ENCODE results near the gene TREX2.

DNA sequence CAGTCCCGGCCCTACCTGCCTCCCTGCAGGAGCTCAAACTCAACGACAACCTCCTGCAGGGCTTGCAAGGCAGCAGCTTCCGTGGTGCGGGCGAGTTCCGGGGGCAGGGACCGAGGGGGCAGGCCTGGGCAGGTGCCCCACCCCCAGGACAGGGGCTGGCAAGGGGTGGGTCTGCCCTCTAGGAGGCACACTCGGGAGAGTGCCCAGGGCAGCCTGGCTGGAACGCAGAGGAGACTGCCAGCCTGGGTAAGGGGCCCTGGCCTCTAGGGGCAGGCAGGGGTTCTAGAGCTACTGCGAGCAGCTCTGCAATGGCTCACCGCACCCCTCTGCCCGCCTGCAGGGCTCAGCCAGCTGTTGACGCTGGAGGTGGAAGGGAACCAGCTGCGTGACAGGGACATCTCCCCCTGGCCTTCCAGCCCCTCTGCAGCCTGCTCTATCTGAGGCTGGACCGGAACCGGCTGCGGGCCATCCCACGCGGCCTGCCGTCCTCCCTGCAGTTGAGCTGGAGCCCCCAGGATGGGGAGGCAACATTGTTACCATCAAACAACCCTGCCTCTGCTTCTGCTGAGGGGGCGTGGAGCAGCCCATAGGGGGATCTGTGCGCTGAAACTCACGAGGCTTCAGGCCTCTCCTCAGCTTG, 36.6 kb upstream of the TREX2 start:
- TF ChIP-seq, protein P1, sequence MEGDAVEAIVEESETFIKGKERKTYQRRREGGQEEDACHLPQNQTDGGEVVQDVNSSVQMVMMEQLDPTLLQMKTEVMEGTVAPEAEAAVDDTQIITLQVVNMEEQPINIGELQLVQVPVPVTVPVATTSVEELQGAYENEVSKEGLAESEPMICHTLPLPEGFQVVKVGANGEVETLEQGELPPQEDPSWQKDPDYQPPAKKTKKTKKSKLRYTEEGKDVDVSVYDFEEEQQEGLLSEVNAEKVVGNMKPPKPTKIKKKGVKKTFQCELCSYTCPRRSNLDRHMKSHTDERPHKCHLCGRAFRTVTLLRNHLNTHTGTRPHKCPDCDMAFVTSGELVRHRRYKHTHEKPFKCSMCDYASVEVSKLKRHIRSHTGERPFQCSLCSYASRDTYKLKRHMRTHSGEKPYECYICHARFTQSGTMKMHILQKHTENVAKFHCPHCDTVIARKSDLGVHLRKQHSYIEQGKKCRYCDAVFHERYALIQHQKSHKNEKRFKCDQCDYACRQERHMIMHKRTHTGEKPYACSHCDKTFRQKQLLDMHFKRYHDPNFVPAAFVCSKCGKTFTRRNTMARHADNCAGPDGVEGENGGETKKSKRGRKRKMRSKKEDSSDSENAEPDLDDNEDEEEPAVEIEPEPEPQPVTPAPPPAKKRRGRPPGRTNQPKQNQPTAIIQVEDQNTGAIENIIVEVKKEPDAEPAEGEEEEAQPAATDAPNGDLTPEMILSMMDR (conservative IDR thresholded peaks at IDR 0.05; ENCODE audit: low read depth, low read length) = no peak
- TF ChIP-seq MXI1 (IDR thresholded peaks at IDR 0.05; ENCODE audit: borderline replicate concordance, low read depth, low read length) = no peak
- TF ChIP-seq MAZ (IDR thresholded peaks at IDR 0.05; ENCODE audit: borderline replicate concordance, low read depth, low read length) = no peak
- TF ChIP-seq NFE2L2 (IDR thresholded peaks at IDR 0.05; ENCODE audit: low read depth, low read length) = no peak
- TF ChIP-seq RAD21 (IDR thresholded peaks at IDR 0.05; ENCODE audit: low read length) = no peak
- no peak for TF ChIP-seq CEBPB (IDR thresholded peaks at IDR 0.05; ENCODE audit: low read depth, low read length)
- no peak for TF ChIP-seq POLR2A (IDR thresholded peaks at IDR 0.05; ENCODE audit: low read depth, low read length)
- TF ChIP-seq CHD1 (IDR thresholded peaks at IDR 0.05; ENCODE audit: low read depth, low read length) = no peak
- TF ChIP-seq RFX5 (IDR thresholded peaks at IDR 0.05; ENCODE audit: low read depth, low read length) = no peak
- TF ChIP-seq, protein P2, sequence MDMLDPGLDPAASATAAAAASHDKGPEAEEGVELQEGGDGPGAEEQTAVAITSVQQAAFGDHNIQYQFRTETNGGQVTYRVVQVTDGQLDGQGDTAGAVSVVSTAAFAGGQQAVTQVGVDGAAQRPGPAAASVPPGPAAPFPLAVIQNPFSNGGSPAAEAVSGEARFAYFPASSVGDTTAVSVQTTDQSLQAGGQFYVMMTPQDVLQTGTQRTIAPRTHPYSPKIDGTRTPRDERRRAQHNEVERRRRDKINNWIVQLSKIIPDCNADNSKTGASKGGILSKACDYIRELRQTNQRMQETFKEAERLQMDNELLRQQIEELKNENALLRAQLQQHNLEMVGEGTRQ (IDR thresholded peaks at IDR 0.05; ENCODE audit: low read depth, low read length) = no peak
- TF ChIP-seq, protein P3, sequence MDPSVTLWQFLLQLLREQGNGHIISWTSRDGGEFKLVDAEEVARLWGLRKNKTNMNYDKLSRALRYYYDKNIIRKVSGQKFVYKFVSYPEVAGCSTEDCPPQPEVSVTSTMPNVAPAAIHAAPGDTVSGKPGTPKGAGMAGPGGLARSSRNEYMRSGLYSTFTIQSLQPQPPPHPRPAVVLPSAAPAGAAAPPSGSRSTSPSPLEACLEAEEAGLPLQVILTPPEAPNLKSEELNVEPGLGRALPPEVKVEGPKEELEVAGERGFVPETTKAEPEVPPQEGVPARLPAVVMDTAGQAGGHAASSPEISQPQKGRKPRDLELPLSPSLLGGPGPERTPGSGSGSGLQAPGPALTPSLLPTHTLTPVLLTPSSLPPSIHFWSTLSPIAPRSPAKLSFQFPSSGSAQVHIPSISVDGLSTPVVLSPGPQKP (IDR thresholded peaks at IDR 0.05; ENCODE audit: borderline replicate concordance, low read depth, low read length) = no peak
- no peak for TF ChIP-seq RCOR1 (IDR thresholded peaks at IDR 0.05; ENCODE audit: insufficient replicate concordance, low read length)
- no peak for TF ChIP-seq MAFK (IDR thresholded peaks at IDR 0.05; ENCODE audit: low read depth, low read length)
- TF ChIP-seq SMC3 (IDR thresholded peaks at IDR 0.05; ENCODE audit: low read depth, low read length) = no peak

All from IMR-90 (cell line).